ENCODE measurements around the gene AUTS2. TPM values are rescaled to one million over a fixed set of nuclear protein-coding genes. Genes with fewer than 3 reads are reported as not detected.

Gene AUTS2
- polyA plus RNA-seq, 1 experiment, result 0.54 TPM

DNA sequence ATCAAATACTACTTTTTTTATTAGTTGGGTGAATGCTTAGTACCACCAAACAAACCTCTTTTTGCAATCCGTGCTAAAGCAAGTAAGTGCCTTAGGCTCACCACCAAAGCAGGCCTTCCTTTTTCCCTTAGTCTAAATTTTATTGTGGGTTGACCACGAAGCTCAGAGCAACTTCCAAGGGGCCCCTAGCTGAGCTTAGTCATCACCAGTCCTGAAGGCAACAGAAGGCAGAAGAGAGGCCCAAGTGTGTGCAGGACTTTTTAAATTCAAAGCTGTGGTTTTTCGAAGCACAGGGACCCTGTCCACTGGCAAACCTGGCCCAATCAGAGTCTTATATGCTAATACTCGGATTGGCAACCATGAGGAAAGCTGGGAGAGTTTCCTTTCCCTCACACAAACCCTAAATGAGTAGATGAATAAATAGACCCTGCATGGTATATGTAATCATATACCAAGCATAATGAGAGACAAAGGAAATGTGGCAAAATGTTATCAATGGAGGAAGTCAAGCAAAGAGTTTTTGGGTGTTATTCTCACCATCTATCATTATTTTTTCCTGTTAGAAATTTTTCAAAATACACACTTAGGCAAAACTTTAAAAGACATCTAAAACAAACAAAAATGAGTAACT lies 1080.5 kb downstream of the AUTS2 start:
- Histone ChIP-seq H3K36me3 (ENCODE audit: control insufficient read depth, insufficient read depth, low read length) (no peaks in the 10 kb centered on the region), H3K27me3 (ENCODE audit: control insufficient read depth, insufficient read depth, low read length) (no peaks in the 10 kb centered on the region), H3K4me3 (ENCODE audit: low read depth, low read length) (no peak overlapping the region)
- POLR2A ChIA-PET, result interaction anchor here (0.5 kb wide), 1 partner anchor 61 kb away, joined by 5 read pairs; no protein-coding TSS in a partner anchor
- no peak for TF ChIP-seq CTCF (IDR thresholded peaks at IDR 0.05; ENCODE audit: insufficient read depth, low read depth, low read length)
- no peak for DNase-seq (ENCODE audit: low read depth)
- CTCF ChIA-PET, result interaction anchor here (1.7 kb wide), 1 partner anchor 20 kb away, joined by 6 read pairs; no protein-coding TSS in a partner anchor

DNA sequence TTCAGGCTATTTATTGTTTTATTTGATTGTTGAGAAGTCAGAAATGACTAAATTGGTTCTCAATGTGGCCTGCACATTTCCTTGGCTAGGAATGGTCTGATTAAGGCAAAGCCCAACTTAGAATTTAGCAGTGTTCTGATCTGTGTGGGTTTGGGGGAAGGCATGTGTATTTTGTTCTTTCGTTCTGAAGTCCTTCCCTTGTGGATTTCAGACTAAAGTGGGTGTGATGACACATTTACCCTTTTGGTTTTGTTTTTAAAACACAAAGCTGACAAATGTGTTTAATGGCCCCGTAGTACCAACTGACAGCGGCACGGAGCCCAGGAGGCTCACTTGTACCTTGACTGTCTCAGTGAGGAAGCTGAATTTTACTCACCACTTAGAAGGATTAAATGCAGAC lies 1081.4 kb downstream of the AUTS2 start:
- ChIA-PET POLR2A (no interaction called here), CTCF (no interaction called here)
- Histone ChIP-seq H3K27me3 (ENCODE audit: control insufficient read depth, insufficient read depth, low read length) (no peaks in the 10 kb centered on the region), H3K4me3 (ENCODE audit: low read depth, low read length) (no peak overlapping the region), H3K36me3 (ENCODE audit: control insufficient read depth, insufficient read depth, low read length) (no peaks in the 10 kb centered on the region)
- no peak for TF ChIP-seq CTCF (IDR thresholded peaks at IDR 0.05; ENCODE audit: insufficient read depth, low read depth, low read length)
- no peak for DNase-seq (ENCODE audit: low read depth)

DNA sequence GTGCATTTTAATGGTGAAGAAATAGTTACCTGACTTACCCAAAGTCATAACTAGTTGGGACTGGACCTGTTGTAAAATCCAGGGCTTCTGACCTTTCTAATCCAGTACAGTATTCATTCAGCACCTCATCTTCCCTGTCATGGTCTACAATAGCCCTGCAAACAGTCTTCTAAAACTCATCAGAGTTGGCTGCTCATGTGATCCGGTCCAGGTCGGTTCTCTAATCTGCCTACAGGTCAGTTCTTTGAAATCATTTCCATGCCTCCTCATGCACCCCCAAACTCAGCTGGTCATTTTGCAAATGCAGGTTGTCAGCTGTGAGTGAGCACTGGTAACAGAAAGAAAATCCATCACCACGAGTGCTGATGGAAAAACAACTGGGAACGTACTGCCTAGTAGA lies 1082.0 kb downstream of the AUTS2 start:
- POLR2A ChIA-PET, result no interaction called here
- H3K36me3 ChIP-seq (ENCODE audit: control insufficient read depth, insufficient read depth, low read length), result no peaks in the 10 kb centered on the region
- DNase-seq (ENCODE audit: low read depth), result no peak
- no peak for TF ChIP-seq CTCF (IDR thresholded peaks at IDR 0.05; ENCODE audit: insufficient read depth, low read depth, low read length)
- no peak overlapping the region for H3K4me3 ChIP-seq (ENCODE audit: low read depth, low read length)
- CTCF ChIA-PET, result no interaction called here
- no peaks in the 10 kb centered on the region for H3K27me3 ChIP-seq (ENCODE audit: control insufficient read depth, insufficient read depth, low read length)

- POLR2A ChIA-PET, result no interaction called here
- CTCF ChIA-PET, result no interaction called here
- no peak for TF ChIP-seq CTCF (IDR thresholded peaks at IDR 0.05; ENCODE audit: insufficient read depth, low read depth, low read length)
- Histone ChIP-seq H3K27me3 (ENCODE audit: control insufficient read depth, insufficient read depth, low read length) (no peaks in the 10 kb centered on the region), H3K4me3 (ENCODE audit: low read depth, low read length) (no peak overlapping the region), H3K36me3 (ENCODE audit: control insufficient read depth, insufficient read depth, low read length) (no peaks in the 10 kb centered on the region)
- no peak for DNase-seq (ENCODE audit: low read depth)
Measured at GRCh38 chr7:70680743-70681468, 1082.6 kb downstream of the AUTS2 start.

GRCh38 chr7:70681469-70682350 lies 1083.4 kb downstream of the AUTS2 start:
- Histone ChIP-seq H3K4me3 (ENCODE audit: low read depth, low read length) (no peak overlapping the region), H3K27me3 (ENCODE audit: control insufficient read depth, insufficient read depth, low read length) (no peaks in the 10 kb centered on the region), H3K36me3 (ENCODE audit: control insufficient read depth, insufficient read depth, low read length) (no peaks in the 10 kb centered on the region)
- POLR2A ChIA-PET, result no interaction called here
- CTCF ChIA-PET, result no interaction called here
- no peak for TF ChIP-seq CTCF (IDR thresholded peaks at IDR 0.05; ENCODE audit: insufficient read depth, low read depth, low read length)
- no peak for DNase-seq (ENCODE audit: low read depth)

Data from BJ (cell line).